MM.1S (cell line): Measurements from ENCODE around the gene GPATCH8.

Experiments used
- DNase-seq: peaks from one replicate; pipeline ENCODE4 v3.0.0-alpha.2; 2015
- H2AFZ ChIP-seq: fragments of 300-600 bp; sonication (generic); 2 replicates; pipeline ENCODE4 v1.6.0; 2016; ENCODE audit warnings: antibody characterized with exemption, low read length
- H3F3A ChIP-seq: fragments of 300-600 bp; sonication (generic); 2 replicates; pipeline ENCODE4 v1.6.1; 2016; ENCODE audit warnings: mild to moderate bottlenecking, antibody characterized with exemption, low read length, moderate library complexity, mixed read lengths; ENCODE audit not compliant: insufficient read depth
- H3K27ac ChIP-seq: fragments of 300-600 bp; sonication (generic); 2 replicates; pipeline ENCODE4 v1.5.1; 2016; ENCODE audit warnings: mild to moderate bottlenecking, low read length
- H3K27me3 ChIP-seq: fragments of 300-600 bp; sonication (generic); replicated peaks from 2 replicates; pipeline ENCODE4 v1.6.0; 2016; ENCODE audit warnings: low read length; ENCODE audit not compliant: insufficient read depth
- H3K36me3 ChIP-seq: fragments of 300-600 bp; sonication (generic); replicated peaks from 2 replicates; pipeline ENCODE4 v1.6.1; 2016; ENCODE audit warnings: mild to moderate bottlenecking, low read length, mixed read lengths; ENCODE audit not compliant: insufficient read depth
- H3K4me1 ChIP-seq: fragments of 300-600 bp; sonication (generic); 2 replicates; pipeline ENCODE4 v1.6.1; 2016; ENCODE audit warnings: low read length, mixed read lengths
- H3K4me2 ChIP-seq: fragments of 300-600 bp; sonication (generic); 2 replicates; pipeline ENCODE4 v1.6.0; 2016; ENCODE audit warnings: low read depth, low read length
- H3K4me3 ChIP-seq: fragments of 300-600 bp; sonication (generic); 2 replicates; pipeline ENCODE4 v1.5.1; 2016; ENCODE audit warnings: low read length, mixed read lengths
- H3K79me2 ChIP-seq: fragments of 300-600 bp; sonication (generic); 2 replicates; pipeline ENCODE4 v1.6.1; 2016; ENCODE audit warnings: mixed run types, low read length, mixed read lengths
- H3K9ac ChIP-seq: fragments of 300-600 bp; sonication (generic); 2 replicates; pipeline ENCODE4 v1.6.1; 2016; ENCODE audit warnings: low read length, mixed read lengths
- H3K9me2 ChIP-seq: fragments of 300-600 bp; sonication (generic); replicated peaks from 2 replicates; pipeline ENCODE4 v1.6.1; 2016; ENCODE audit warnings: mild to moderate bottlenecking, low read length, mixed read lengths; ENCODE audit not compliant: insufficient read depth
- H3K9me3 ChIP-seq: fragments of 300-600 bp; sonication (generic); replicated peaks from 2 replicates; pipeline ENCODE4 v1.6.1; 2016; ENCODE audit warnings: mild to moderate bottlenecking, low read length, mixed read lengths; ENCODE audit not compliant: insufficient read depth
- H4K20me1 ChIP-seq: fragments of 300-600 bp; sonication (generic); 2 replicates; pipeline ENCODE4 v1.6.1; 2016; ENCODE audit warnings: mild to moderate bottlenecking, low read length, moderate library complexity, mixed read lengths; ENCODE audit not compliant: insufficient read depth
- CTCF ChIP-seq: fragments of 300-600 bp; sonication (generic); IDR thresholded peaks from 2 replicates; pipeline ENCODE4 v1.5.1; 2016; ENCODE audit warnings: antibody characterized with exemption, low read length, mixed read lengths
- EZH2 ChIP-seq: fragments of 300-600 bp; sonication (generic); optimal IDR thresholded peaks from 2 replicates; pipeline ENCODE3; 2017; ENCODE audit warnings: low read depth, mild to moderate bottlenecking, antibody characterized with exemption, low read length, mixed read lengths
- EZH2phosphoT487 ChIP-seq: fragments of 300-600 bp; sonication (generic); IDR thresholded peaks from 2 replicates; pipeline ENCODE4 v1.6.1; 2018; ENCODE audit warnings: antibody characterized with exemption, low read length

The GPATCH8 gene

DNA sequence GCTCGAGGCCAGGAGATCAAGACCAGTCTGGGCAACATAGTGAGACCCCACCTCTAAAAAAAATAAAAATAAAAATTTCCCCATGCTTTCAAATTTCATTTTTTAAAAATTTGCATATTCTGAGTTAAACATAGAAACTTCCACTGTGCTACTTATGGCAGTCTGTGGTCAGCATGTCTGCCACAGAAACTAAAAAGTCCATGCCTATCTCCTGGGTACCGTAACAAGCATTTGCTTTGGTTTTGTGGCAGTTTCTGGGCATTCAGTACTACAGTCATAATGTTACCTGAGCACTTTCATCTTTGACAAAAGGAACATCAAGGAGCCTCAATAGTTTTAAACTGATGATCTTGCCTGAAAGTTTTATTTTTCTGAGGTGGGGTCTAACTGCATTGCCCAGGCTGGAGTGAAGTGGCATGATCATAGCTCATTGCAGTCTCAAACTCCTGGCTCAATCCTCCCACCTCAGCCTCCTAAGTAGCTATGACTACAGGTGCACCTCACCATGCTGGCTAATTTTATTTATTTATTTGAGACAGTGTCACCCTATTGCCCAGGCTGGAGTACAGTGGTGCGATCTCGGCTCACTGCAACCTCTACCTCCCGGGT is 100.5 kb downstream of the GPATCH8 start:
- H3K79me2 ChIP-seq, result 0 out of 2 replicates have a peak, but pooled peaks cover 3% of the 10 kb centered on the region
- peak; percentile 86 for DNase-seq
- H2AFZ ChIP-seq, result no peak overlapping the region
- H3K36me3 ChIP-seq, result peaks cover 4% of the 10 kb centered on the region; the same call in 1 of the 2 replicates
- TF ChIP-seq CTCF (no peak), EZH2 (no peak), EZH2phosphoT487 (no peak)
- no peaks in the 10 kb centered on the region for H3K9me2 ChIP-seq
- H3K9me3 ChIP-seq, result no peaks in the 10 kb centered on the region
- H3K4me1 ChIP-seq, result peaks cover 14% of the 10 kb centered on the region
- H3F3A ChIP-seq, result peaks cover 9% of the 10 kb centered on the region; the same call in 1 of the 2 replicates
- H3K4me3 ChIP-seq, result no peak overlapping the region
- no peak overlapping the region for H3K9ac ChIP-seq
- peak overlapping the region; percentile 48; the same call in 1 of the 2 replicates for H3K4me2 ChIP-seq
- H3K27ac ChIP-seq, result peak overlapping the region; percentile 45; the same call in 1 of the 2 replicates
- H4K20me1 ChIP-seq, result no peaks in the 10 kb centered on the region; the same call in 1 of the 2 replicates
- no peaks in the 10 kb centered on the region for H3K27me3 ChIP-seq

- H3K27me3 ChIP-seq, result no peaks in the 10 kb centered on the region
- H3K9me2 ChIP-seq, result no peaks in the 10 kb centered on the region
- H2AFZ ChIP-seq, result no peak overlapping the region
- H3K36me3 ChIP-seq, result peaks cover 4% of the 10 kb centered on the region; the same call in 1 of the 2 replicates
- DNase-seq, result peak; percentile 13
- no peaks in the 10 kb centered on the region for H3K79me2 ChIP-seq
- peaks cover 9% of the 10 kb centered on the region; the same call in 1 of the 2 replicates for H3F3A ChIP-seq
- no peak overlapping the region for H3K4me3 ChIP-seq
- no peak overlapping the region for H3K4me2 ChIP-seq
- TF ChIP-seq EZH2phosphoT487 (no peak), CTCF (peak; percentile 59)
- no peaks in the 10 kb centered on the region; the same call in 1 of the 2 replicates for H4K20me1 ChIP-seq
- H3K9ac ChIP-seq, result no peak overlapping the region
- no peaks in the 10 kb centered on the region for H3K9me3 ChIP-seq
- H3K27ac ChIP-seq, result no peak overlapping the region
- H3K4me1 ChIP-seq, result peaks cover 14% of the 10 kb centered on the region
These were observed 102.9 kb downstream of the GPATCH8 start for GRCh38 chr17:44400226-44400847.

DNA sequence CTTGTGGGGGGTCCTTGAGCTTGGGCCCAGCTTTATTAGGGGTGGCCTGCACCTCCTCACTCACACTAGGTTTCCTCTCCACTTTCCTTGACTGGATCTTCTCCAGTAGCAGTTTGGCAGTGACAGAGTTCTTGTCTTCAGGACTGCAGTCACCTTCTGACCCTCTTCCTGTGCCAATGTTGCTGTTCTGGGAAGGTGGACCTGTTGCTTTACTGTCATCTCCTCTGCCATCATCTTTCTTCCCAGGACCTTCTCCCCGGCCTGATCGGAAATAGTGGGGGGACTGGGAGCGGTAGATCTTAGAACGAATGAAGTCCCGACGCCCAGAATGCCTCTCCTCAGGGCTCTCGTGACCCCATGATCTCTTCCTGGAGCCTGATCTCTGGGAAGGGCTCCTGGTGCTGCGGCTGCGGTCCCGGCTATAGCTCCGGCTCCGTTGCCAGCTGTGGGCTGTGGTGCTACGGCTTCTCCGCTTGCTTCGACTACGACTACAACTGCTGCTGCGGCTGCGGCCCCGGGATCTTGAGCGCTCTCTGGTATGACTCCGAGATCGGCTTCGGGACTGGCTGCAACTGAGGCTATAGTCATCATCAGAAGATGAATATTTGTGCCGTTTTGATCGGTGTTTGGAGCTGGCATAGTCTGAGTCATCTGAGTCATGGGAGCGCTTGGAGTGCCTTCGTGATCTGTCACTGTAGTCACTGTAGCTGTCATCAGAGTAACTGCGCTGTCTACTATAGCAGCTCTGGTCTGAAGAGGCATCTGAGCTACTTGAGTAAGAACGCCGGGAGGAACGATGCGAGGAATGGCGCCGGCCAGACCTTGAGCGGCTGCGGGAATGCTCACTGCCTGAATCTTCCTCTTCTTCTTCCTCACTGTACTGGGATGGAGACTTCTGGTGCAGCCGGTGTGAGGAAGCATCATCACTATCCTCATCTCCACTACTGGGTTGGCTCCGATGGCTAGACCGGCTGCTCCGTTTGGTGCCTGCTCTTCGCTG is 104.2 kb downstream of the GPATCH8 start:
- no peak for DNase-seq
- Histone ChIP-seq H3K79me2 (no peaks in the 10 kb centered on the region), H3K36me3 (peaks cover 4% of the 10 kb centered on the region; the same call in 1 of the 2 replicates), H4K20me1 (no peaks in the 10 kb centered on the region; the same call in 1 of the 2 replicates), H3K9me3 (no peaks in the 10 kb centered on the region), H2AFZ (no peak overlapping the region), H3K4me3 (no peak overlapping the region), H3K9me2 (no peaks in the 10 kb centered on the region), H3K27ac (no peak overlapping the region), H3K27me3 (no peaks in the 10 kb centered on the region), H3K4me2 (no peak overlapping the region), H3K9ac (no peak overlapping the region), H3K4me1 (peaks cover 14% of the 10 kb centered on the region), H3F3A (peaks cover 9% of the 10 kb centered on the region; the same call in 1 of the 2 replicates)
- TF ChIP-seq CTCF (no peak), EZH2phosphoT487 (no peak), EZH2 (no peak)
